Kidney (tissue), 14 donors: Measurements from ENCODE around the gene ST3GAL3. TPM values are rescaled to one million over a fixed set of nuclear protein-coding genes. Genes with fewer than 3 reads are reported as not detected.

ENCODE experiments used
- DNase-seq, 5 donors: peaks; one replicate each; pipeline ENCODE4 v3.0.0-alpha.2; 2013 to 2020
- FAIRE-seq: peaks from 2 replicates; lab custom pipeline; 2012; peaks lifted over from hg19 to GRCh38; lab: Jason Lieb, UNC
- H3K27ac ChIP-seq, 2 donors: one replicate each; pipeline ENCODE4 v1.7.0; 2013; ENCODE audit warnings: low read depth in 2 of 2, low read length in 2 of 2, inconsistent platforms in 1 of 2
- H3K27me3 ChIP-seq: one replicate; pipeline ENCODE4 v1.7.1; 2013; ENCODE audit warnings: low read length, inconsistent platforms; ENCODE audit not compliant: control insufficient read depth, insufficient read depth
- H3K36me3 ChIP-seq, 3 donors: one replicate each; pipeline versions ENCODE4 v1.7.0 to v1.7.1; 2013; ENCODE audit warnings: low read length in 3 of 3, control low read depth in 1 of 3, inconsistent platforms in 1 of 3; ENCODE audit not compliant: insufficient read depth in 3 of 3, control insufficient read depth in 2 of 3
- H3K4me1 ChIP-seq, 3 donors: one replicate each; pipeline versions ENCODE4 v1.7.0 to v1.7.1; 2013; ENCODE audit warnings: low read length in 3 of 3, inconsistent platforms in 1 of 3, low read depth in 1 of 3; ENCODE audit not compliant: control insufficient read depth in 2 of 3, insufficient read depth in 2 of 3
- H3K4me3 ChIP-seq, 3 donors: one replicate each; pipeline versions ENCODE4 v1.7.0 to v1.8.1; 2013; ENCODE audit warnings: low read length in 3 of 3, control low read depth in 1 of 3, inconsistent platforms in 1 of 3
- H3K9ac ChIP-seq, 3 donors: one replicate each; pipeline versions ENCODE4 v1.7.0 to v1.7.1; 2013; ENCODE audit warnings: low read length in 3 of 3, control low read depth in 1 of 3, inconsistent platforms in 1 of 3
- H3K9me3 ChIP-seq, 3 donors: one replicate each; pipeline versions ENCODE4 v1.7.0 to v1.7.1; 2013; ENCODE audit warnings: low read length in 3 of 3, control low read depth in 1 of 3, inconsistent platforms in 1 of 3; ENCODE audit not compliant: control insufficient read depth in 2 of 3, insufficient read depth in 1 of 3
- intact Hi-C: fragments of 100-400 bp; cut with DNase I; formaldehyde crosslinking; loops from one replicate; pipeline ENCODE4 v1.11.1; 2022
- polyA plus RNA-seq: library from polyadenylated mRNA; stranded (reverse); fragments of 350-450 nt; fragmentation: Illumina TruSeq; extraction: RNeasy Lipid Tissue Mini Kit (QIAGEN cat#74804); gene quantifications from one replicate; pipeline ENCODE4 v1.2.3, GENCODE V29; 2014; ENCODE audit warnings: low read depth, low replicate concordance; ENCODE audit not compliant: insufficient read depth
- total RNA-seq: library from RNA; stranded (reverse); fragmentation: NEBNext Ultra II Directional; extraction: Animal tissue kit (Norgen Biotek cat#: 25700); gene quantifications from one replicate; pipeline ENCODE4 v1.2.1, GENCODE V29; 2021
- TF ChIP-seq, protein P1 (sequence below): IDR thresholded peaks from 3 replicates; pipeline ENCODE4 v1.5.1; 2012; ENCODE audit warnings: mild to moderate bottlenecking, moderate library complexity, borderline replicate concordance; ENCODE audit not compliant: insufficient read depth; ENCODE audit errors: extremely low read depth
- donor health status: control.
- donor health status: control.
- donor health status: control.
- donor health status: control.
- donor health status: control.
- donor health status: DM: yes; HTN: yes; CAD: no.
- donor health status: Normal renal cell carcinoma (clear cell type).

Gene ST3GAL3
- total and polyA plus RNA-seq, 2 donors from 2014 or later, result 15.3 to 21.3 TPM

DNA sequence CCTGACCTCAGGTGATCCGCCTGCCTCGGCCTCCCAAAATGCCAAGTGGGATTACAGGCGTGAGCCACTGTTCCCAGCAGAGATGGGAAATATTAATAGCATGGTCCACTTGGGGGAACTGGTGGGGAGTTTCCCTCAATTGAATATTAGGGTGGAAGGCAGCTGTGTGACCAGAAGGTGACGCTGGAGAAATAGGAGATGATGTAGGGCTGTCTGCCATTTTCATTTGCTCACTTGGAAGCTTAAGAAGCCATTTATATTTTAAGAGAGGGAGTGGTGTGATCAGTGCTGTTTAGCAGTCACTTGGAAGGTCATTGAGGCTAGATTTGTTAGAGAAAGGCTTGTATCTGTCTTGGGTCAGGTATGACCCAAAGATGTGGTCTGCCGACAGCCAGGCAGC lies 37.5 kb upstream of the ST3GAL3 start:
- H3K27me3 ChIP-seq, result no peaks in the 10 kb centered on the region
- FAIRE-seq (no peak), DNase-seq (no peak)
- no peak overlapping the region for H3K9ac ChIP-seq
- no peak overlapping the region for H3K27ac ChIP-seq
- intact Hi-C loops, result no loop called here
- TF ChIP-seq, protein P1, sequence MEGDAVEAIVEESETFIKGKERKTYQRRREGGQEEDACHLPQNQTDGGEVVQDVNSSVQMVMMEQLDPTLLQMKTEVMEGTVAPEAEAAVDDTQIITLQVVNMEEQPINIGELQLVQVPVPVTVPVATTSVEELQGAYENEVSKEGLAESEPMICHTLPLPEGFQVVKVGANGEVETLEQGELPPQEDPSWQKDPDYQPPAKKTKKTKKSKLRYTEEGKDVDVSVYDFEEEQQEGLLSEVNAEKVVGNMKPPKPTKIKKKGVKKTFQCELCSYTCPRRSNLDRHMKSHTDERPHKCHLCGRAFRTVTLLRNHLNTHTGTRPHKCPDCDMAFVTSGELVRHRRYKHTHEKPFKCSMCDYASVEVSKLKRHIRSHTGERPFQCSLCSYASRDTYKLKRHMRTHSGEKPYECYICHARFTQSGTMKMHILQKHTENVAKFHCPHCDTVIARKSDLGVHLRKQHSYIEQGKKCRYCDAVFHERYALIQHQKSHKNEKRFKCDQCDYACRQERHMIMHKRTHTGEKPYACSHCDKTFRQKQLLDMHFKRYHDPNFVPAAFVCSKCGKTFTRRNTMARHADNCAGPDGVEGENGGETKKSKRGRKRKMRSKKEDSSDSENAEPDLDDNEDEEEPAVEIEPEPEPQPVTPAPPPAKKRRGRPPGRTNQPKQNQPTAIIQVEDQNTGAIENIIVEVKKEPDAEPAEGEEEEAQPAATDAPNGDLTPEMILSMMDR, result no peak
- no peak overlapping the region for H3K4me3 ChIP-seq
- H3K9me3 ChIP-seq, result no peaks in the 10 kb centered on the region
- no peaks in the 10 kb centered on the region for H3K4me1 ChIP-seq
- H3K36me3 ChIP-seq, result peaks cover 19 to 60% (median 54%) of the 10 kb centered on the region in 3 donors

GRCh38 chr1:43671193-43671592 lies 36.1 kb upstream of the ST3GAL3 start:
- DNase-seq (no peak), FAIRE-seq (no peak)
- Histone ChIP-seq H3K36me3 (peaks cover 14 to 57% (median 49%) of the 10 kb centered on the region in 3 donors), H3K9me3 (no peaks in the 10 kb centered on the region), H3K27ac (no peak overlapping the region), H3K4me3 (no peak overlapping the region), H3K9ac (no peak overlapping the region), H3K27me3 (no peaks in the 10 kb centered on the region), H3K4me1 (no peaks in the 10 kb centered on the region)
- TF ChIP-seq, protein P1, result no peak
- intact Hi-C loops, result no loop called here

GRCh38 chr1:43671626-43672330 lies 35.6 kb upstream of the ST3GAL3 start:
- Histone ChIP-seq H3K27me3 (no peaks in the 10 kb centered on the region), H3K9ac (no peak overlapping the region), H3K4me1 (no peaks in the 10 kb centered on the region), H3K27ac (no peak overlapping the region), H3K36me3 (peaks cover 12 to 51% (median 43%) of the 10 kb centered on the region in 3 donors), H3K4me3 (no peak overlapping the region), H3K9me3 (no peaks in the 10 kb centered on the region)
- DNase-seq (no peak), FAIRE-seq (no peak)
- intact Hi-C loops, result no loop called here
- TF ChIP-seq, protein P1, result no peak
